Tibial nerve (tissue), 4 donors: ENCODE data around the gene WDR70. TPM values are rescaled to one million over a fixed set of nuclear protein-coding genes. Genes with fewer than 3 reads are reported as not detected.
"Not testable (repeated sequence)": the region's sequence is repeated elsewhere in the genome, so short reads cannot be mapped to it uniquely, and the experiment has no call there.

ENCODE experiments used
- DNase-seq, 2 donors: peaks; one replicate each; pipeline ENCODE4 v3.0.0-alpha.2; 2019; ENCODE audit warnings: low spot score in 2 of 2
- H3K27ac ChIP-seq, 4 donors: fragments of 200-600 bp; sonication (generic) in 3 of 4; one replicate each; pipeline ENCODE4 v1.5.1; 2017 to 2019; ENCODE audit warnings: mild to moderate bottlenecking in 1 of 4
- H3K27me3 ChIP-seq, 2 donors: fragments of 200-600 bp; sonication (generic) in 1 of 2; one replicate each; pipeline versions ENCODE4 v1.5.1 to v1.6.0; 2017 to 2019
- H3K36me3 ChIP-seq, 3 donors: fragments of 200-600 bp; sonication (generic); one replicate each; pipeline ENCODE4 v1.5.1; 2018 to 2019
- H3K4me1 ChIP-seq, 4 donors: fragments of 200-600 bp; sonication (generic) in 3 of 4; one replicate each; pipeline ENCODE4 v1.5.1; 2017 to 2019
- H3K4me3 ChIP-seq, 4 donors: fragments of 200-600 bp; sonication (generic) in 3 of 4; one replicate each; pipeline ENCODE4 v1.5.1; 2017 to 2019; ENCODE audit warnings: mild to moderate bottlenecking in 1 of 4, moderate library complexity in 1 of 4
- H3K9me3 ChIP-seq, 4 donors: fragments of 200-600 bp; sonication (generic) in 3 of 4; one replicate each; pipeline ENCODE4 v1.5.1; 2017 to 2019
- CTCF ChIP-seq, 5 experiments: fragments of 200-600 bp in 3 of 5; fragments of 450-650 bp in 2 of 5; sonication (generic) in 3 of 5; IDR thresholded peaks; one replicate each; pipeline ENCODE4 v1.5.1; 2016 to 2019; ENCODE audit warnings: antibody characterized with exemption in 5 of 5, mild to moderate bottlenecking in 3 of 5, moderate library complexity in 2 of 5
- EP300 ChIP-seq, 2 donors: sonication (generic); formaldehyde crosslinking; IDR thresholded peaks; one replicate each; pipeline ENCODE4 v1.6.1; 2017; ENCODE audit warnings: antibody characterized with exemption in 2 of 2, mild to moderate bottlenecking in 1 of 2
- POLR2A ChIP-seq, 2 donors: fragments of 450-650 bp; IDR thresholded peaks; one replicate each; pipeline ENCODE4 v1.6.1; 2017; ENCODE audit warnings: antibody characterized with exemption in 2 of 2, mild to moderate bottlenecking in 2 of 2, moderate library complexity in 2 of 2
- WGBS, 2 donors: methylation state at CpG; one replicate each; pipeline ENCODE4 v1.1.5; 2018; 5-methylcytosine and 5-hydroxymethylcytosine counted together
- small RNA-seq: library from RNA; depleted of rRNA; stranded (forward); fragments of <200 nt; gene quantifications from one replicate; pipeline ENCODE3, GENCODE V24; 2016
- total RNA-seq, 4 donors: library from RNA; depleted of rRNA; stranded (reverse); fragments of >200 nt; gene quantifications; one replicate each; pipeline ENCODE4 v1.1.0, GENCODE V29; 2016

WDR70 gene
- total RNA-seq, 4 donors from 2014 or later: 35.1 to 68.6 (median 47.4) TPM

- peaks cover 0 to 50% (median 0%) of the 10 kb centered on the region in 4 donors for H3K9me3 ChIP-seq
- no peaks in the 10 kb centered on the region for H3K36me3 ChIP-seq
- TF ChIP-seq POLR2A (IDR thresholded peaks at IDR 0.05) (no peak), CTCF (IDR thresholded peaks at IDR 0.05) (no peak), EP300 (IDR thresholded peaks at IDR 0.05) (no peak)
- H3K4me3 ChIP-seq: no peak overlapping the region
- H3K27ac ChIP-seq: no peak overlapping the region
- no peaks in the 10 kb centered on the region for H3K27me3 ChIP-seq
- H3K4me1 ChIP-seq: no peaks in the 10 kb centered on the region
- no peak for DNase-seq
- WGBS, 2 donors: 68% methylated on average over 2 of the region's 2 CpGs
Observed at GRCh38 chr5:37792975-37793631, 414.0 kb downstream of the WDR70 start.

- H3K27me3 ChIP-seq, H3K27ac ChIP-seq, H3K4me3 ChIP-seq, H3K4me1 ChIP-seq, DNase-seq, H3K36me3 ChIP-seq: not testable (repeated sequence)
- WGBS, 2 donors: 79 to 80% methylated on average over 2 of the region's 2 CpGs
- H3K9me3 ChIP-seq: peaks cover 0 to 50% (median 0%) of the 10 kb centered on the region in 4 donors
Observed at GRCh38 chr5:37795292-37795691, 416.2 kb downstream of the WDR70 start.

- H3K36me3 ChIP-seq, H3K27ac ChIP-seq, H3K4me3 ChIP-seq, H3K27me3 ChIP-seq, H3K4me1 ChIP-seq, DNase-seq: not testable (repeated sequence)
- 91 to 100% methylated on average over 1 of the region's 1 CpG for WGBS, 2 donors
- H3K9me3 ChIP-seq: peaks cover 0 to 50% (median 0%) of the 10 kb centered on the region in 4 donors
Observed at GRCh38 chr5:37796435-37796834, 417.3 kb downstream of the WDR70 start.

- Histone ChIP-seq H3K27ac (no peak overlapping the region), H3K4me3 (no peak overlapping the region), H3K4me1 (no peaks in the 10 kb centered on the region), H3K9me3 (peaks cover 0 to 28% (median 0%) of the 10 kb centered on the region in 4 donors), H3K36me3 (no peaks in the 10 kb centered on the region), H3K27me3 (no peaks in the 10 kb centered on the region)
- WGBS, 2 donors: 83 to 91% methylated on average over 2 of the region's 2 CpGs
- DNase-seq: no peak
- TF ChIP-seq POLR2A (IDR thresholded peaks at IDR 0.05): no peak
- no peak for TF ChIP-seq EP300 (IDR thresholded peaks at IDR 0.05)
- no peak for TF ChIP-seq CTCF (IDR thresholded peaks at IDR 0.05)
Observed at GRCh38 chr5:37799865-37800421, 420.8 kb downstream of the WDR70 start.

- 87 to 96% methylated on average over 2 of the region's 2 CpGs for WGBS, 2 donors
- Histone ChIP-seq H3K4me1 (no peaks in the 10 kb centered on the region), H3K9me3 (peaks cover 0 to 12% (median 0%) of the 10 kb centered on the region in 4 donors), H3K27ac (no peak overlapping the region), H3K27me3 (no peaks in the 10 kb centered on the region), H3K4me3 (no peak overlapping the region), H3K36me3 (no peaks in the 10 kb centered on the region)
- TF ChIP-seq EP300 (IDR thresholded peaks at IDR 0.05) (no peak), CTCF (IDR thresholded peaks at IDR 0.05) (no peak), POLR2A (IDR thresholded peaks at IDR 0.05) (no peak)
- no peak for DNase-seq
Observed at GRCh38 chr5:37801521-37801920, 422.4 kb downstream of the WDR70 start.

Small RNAs within 50 kb of the gene (small RNA-seq; reads per million reads assigned to genes)
- gene RNU6-1190P (not detected), gene RNU6-484P (not detected)

Other genes starting within 250 kb of the WDR70 start
- 10 to 100 TPM; 50.0 to 80.0 (median 61.1) TPM for gene CPLANE1, start 129.9 kb upstream of the WDR70 start, total RNA-seq
- gene NUP155, start 8.2 kb upstream of the WDR70 start, total RNA-seq: 10 to 100 TPM; 20.4 to 25.5 (median 22.6) TPM